NCI-H526 treated with DMSO at 0.1 percent for 48 hours (cell line): ENCODE measurements around the gene ADAP1.
A peak's percentile ranks its signal among the peaks of the same experiment; 100 is the strongest.
"Not testable (repeated sequence)": the region's sequence is repeated elsewhere in the genome, so short reads cannot be mapped to it uniquely, and the experiment has no call there.

Source experiments
- DNase-seq: peaks from one replicate; lab custom pipeline; 2025; lab: John Stamatoyannopoulos, UW

The ADAP1 gene

GRCh38 chr7:880450-880849 is 74.0 kb downstream of the ADAP1 start:
- DNase-seq, result no peak

- no peak for DNase-seq
Measured at GRCh38 chr7:879706-880105, 74.8 kb downstream of the ADAP1 start.

DNA sequence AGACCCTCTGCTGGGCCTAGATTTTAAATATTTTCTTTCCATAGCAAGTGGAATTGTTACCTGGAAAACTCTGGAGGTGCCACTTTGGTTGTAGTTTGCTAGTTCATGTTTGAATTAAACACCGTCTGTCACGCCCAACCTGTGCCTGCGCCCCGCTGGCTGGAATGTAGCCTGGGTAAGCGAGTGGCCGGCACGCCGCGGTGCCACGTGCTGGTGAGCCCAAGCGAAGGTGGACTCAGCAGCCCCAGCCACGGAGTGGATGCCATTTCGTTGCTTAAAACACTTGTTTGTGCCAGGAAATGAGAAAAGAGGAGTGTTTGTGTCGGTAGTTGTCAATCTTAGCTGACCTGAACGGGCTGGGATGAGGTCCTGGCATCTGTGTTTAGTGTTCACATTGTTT is 75.4 kb downstream of the ADAP1 start:
- no peak for DNase-seq

DNA sequence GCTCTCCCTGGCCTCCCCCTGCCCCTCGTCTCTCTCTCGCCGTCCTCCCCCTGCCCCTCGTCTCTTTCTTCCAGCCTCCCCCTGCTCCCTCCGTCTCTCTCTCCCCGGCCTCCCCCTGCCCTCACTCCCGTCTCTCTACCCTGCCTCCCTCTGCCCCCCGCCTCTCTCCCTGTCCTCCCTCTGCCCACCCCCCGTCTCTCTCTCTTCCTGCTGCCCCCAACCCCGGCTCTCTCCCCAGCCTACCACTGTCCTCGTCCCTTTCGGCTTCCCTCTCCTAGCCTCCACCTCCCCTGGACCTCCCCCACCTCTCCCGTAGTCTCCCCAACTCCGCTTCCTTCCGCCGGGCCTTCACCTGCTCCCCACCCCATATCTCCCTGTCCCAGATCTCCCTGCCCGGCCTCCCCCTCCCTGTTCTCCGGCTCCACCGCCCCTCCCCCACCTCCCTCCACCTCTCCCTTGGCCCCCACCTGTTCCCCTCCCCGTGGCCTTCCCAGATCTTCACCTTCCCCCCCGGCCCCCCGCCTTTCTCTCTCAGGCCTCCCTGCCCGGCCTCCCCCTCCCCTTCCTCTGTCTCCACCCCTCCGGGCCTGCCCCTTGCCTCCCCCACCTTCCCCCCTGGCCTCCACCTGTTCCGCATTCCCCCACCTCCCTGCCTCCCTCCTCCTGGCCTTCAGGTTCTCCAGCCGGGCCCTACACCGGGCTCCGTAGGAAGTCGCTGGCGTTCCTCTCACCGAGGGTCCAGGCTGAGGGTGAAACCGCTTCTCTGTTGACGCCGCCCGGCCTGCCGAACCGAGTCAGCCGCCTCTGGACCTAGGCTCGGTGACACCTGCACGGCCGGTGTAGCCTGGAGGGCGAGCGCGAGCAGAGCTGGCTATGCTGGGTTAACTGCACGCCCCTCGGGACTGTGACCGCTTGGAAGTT is 76.9 kb downstream of the ADAP1 start:
- no peak for DNase-seq

DNA sequence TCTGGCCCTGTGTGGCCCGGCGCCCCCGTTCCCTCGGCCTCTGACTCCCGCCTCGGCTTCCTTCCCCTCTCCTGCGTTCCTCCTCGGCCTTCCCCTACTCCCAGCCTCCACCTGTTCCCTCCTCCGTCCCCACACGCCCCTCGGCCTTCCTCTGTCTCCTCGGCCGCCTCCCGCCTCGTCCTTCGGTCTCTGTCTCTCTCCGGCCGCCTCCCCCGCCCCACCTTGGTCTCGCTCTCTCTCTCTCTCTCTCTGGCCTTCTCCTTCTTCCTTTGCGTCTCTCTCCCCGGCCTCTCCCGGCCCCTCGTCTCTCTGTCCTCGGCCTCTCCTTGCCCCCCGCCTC is 77.5 kb downstream of the ADAP1 start:
- DNase-seq, result no peak

DNA sequence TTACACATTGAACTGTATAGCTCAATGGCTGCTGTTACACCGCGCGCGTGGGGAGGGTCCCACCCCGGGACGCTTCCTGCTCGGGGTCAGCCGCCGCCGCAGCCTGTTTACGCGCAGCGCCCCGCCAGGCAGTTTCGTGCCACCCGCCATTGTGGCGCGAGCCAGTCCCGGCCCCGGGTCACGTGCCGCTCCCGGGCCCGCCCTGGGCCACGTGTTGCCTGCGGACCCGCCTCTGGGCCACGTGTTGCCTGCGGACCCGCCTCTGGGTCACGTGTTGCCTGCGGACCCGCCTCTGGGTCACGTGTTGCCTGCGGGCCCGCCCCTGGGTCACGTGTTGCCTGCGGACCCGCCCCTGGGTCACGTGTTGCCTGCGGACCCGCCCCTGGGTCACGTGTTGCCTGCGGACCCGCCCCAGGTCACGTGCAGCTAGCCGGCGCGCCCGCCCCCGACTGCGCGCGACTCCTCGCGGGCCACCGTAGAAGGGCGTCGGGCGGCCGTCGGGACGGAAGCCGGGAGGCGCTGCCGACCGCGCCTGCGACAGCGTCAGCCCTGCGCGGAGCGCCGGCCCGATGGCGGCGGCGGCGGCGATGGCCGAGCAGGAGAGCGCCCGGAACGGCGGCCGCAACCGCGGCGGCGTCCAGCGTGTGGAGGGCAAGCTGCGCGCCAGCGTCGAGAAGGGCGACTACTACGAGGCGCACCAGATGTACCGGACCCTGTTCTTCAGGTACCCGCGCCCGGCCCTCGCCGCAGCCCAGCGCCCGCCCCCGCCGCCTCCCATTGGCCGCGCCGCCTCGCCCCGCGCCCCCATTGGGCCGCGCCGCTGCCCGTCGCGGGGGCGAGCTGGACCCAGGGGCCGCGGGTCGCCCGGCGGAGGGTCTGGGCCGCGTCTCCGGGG is 78.2 kb downstream of the ADAP1 start, which contains the start of gene GET4:
Gene GET4 (plus strand): TSS at position 478 of the 895 bp plus-strand sequence. CDS start 92 bp downstream, at position 570.
- DNase-seq, result peak; percentile 88

DNA sequence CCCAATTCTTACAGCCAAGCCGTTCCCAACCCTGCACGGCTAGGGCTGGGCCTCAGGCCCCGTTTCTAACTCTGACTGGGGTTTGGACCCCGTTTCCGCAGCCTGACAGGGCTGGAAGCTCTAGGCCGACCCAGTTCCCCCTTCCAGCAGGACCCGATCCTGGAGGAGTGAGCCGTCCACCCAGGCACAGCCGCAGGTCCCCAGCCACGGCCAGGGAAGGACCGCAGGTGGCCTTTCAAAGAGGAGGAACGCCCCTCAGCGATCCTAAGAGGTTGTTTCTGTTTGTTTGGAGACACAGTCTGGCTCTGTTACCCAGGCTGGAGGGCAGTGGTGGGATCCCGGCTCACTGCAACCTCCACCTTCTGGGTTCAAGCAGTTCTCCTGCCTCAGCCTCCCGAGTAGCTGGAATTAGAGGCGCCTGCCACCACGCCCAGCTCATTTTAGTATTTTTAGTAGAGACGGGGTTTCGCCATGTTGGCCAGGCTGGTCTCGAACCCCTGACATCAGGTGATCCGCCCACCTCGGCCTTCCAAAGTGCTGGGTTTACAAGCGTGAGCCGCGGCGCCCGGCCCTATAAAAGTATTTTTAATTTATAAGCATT is 78.9 kb downstream of the ADAP1 start:
- DNase-seq, result no peak

GRCh38 chr7:875051-875450 is 79.4 kb downstream of the ADAP1 start:
- DNase-seq, result no peak

DNA sequence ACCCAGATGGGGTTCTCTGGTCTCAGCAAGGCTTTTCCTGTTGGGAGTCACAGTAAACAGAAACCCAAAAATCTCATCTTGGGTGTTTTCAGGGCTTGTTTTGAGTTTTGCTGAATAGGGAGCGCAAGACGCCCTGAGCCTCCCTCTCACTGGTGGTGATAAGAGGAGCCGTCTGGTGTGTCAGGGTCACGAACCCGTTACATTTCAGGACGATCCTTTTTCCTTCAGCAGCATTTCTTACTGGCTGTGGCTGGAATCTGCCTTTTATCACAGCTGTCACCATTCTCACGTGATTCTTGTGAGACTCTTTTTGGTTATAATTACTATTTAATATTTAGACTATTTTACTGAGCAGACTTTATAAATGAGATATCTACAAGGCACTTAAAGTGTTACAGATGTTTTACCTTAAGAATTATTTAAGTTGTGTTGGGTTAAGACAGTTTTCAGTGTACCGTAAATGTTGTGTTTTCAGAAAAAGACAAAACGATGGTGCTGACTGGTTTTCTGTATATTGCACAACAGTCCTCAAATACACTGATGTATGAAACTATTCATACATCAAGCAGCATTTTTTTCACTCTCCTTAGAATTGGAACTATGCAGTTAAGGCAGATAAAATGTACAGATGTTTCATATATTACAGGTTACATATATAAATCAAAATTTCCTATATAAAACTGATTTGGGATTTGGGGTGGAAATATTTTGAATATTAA is 80.3 kb downstream of the ADAP1 start:
- no peak for DNase-seq

DNA sequence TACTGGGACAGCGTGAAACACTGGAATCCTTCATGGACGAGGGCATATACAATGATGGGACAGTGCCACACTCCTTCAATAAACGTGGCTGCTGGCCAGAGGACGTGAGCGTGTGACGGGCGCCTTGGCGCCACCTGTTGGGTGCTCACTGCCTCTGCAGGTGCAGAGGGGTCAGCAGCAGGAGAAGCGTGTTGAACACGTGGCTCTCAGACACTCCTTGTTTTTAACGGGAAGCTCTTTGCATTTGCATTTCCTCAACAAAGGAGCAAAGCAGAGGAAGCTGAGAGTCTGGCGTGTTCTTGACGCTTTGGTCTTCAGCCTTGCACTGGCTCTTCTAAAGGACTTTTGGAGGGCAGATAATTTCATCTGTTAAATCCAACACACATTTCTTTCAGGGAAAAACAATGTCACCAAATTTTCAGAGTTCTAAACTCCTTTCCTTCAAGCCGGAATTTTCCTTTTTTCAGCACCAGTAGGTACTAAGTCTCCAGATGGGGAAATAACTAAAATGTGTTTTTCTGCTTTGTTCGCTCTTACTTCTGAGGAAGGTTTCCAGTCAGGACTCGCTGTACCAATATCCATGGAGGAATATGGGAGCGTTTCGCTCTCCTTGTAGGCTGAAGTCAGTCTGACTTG is 81.0 kb downstream of the ADAP1 start:
- peak; percentile 44 for DNase-seq

DNA sequence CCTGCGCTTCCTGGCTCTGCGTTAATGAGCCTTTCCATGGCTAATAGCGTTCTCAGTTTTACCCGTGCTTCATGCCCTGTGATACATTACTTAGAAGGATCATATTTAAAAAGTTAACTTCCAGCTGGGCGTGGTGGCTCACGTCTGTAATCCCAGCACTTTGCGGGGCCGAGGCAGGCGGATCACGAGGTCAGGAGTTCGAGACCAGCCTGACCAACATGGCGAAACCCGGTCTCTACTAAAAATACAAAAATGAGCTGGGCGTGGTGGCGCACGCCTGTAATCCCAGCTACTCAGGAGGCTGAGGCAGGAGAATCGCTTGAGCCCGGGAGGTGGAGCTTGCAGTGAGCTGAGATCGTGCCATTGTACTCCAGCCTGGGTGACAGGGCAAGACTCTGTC is 81.8 kb downstream of the ADAP1 start:
- DNase-seq, result not testable (repeated sequence)

GRCh38 chr7:871900-872537 is 82.5 kb downstream of the ADAP1 start:
- DNase-seq, result no peak

- no peak for DNase-seq
Measured at GRCh38 chr7:869348-869747, 85.1 kb downstream of the ADAP1 start.

DNA sequence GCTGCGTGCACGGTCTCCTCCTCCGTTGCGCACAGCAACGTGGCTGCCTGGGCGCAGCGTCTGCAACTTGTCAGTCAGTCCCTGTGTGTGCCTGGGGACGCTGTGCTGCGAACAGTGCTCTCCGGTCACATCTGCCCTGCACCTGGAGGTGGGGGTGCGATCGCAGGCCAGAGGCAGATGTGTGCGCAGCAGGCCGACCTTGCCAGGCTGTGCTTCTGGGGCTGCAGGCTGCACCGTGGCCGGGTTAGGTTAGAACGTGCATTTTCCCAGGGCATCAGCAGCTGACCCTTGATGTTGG is 86.3 kb downstream of the ADAP1 start:
- no peak for DNase-seq

DNA sequence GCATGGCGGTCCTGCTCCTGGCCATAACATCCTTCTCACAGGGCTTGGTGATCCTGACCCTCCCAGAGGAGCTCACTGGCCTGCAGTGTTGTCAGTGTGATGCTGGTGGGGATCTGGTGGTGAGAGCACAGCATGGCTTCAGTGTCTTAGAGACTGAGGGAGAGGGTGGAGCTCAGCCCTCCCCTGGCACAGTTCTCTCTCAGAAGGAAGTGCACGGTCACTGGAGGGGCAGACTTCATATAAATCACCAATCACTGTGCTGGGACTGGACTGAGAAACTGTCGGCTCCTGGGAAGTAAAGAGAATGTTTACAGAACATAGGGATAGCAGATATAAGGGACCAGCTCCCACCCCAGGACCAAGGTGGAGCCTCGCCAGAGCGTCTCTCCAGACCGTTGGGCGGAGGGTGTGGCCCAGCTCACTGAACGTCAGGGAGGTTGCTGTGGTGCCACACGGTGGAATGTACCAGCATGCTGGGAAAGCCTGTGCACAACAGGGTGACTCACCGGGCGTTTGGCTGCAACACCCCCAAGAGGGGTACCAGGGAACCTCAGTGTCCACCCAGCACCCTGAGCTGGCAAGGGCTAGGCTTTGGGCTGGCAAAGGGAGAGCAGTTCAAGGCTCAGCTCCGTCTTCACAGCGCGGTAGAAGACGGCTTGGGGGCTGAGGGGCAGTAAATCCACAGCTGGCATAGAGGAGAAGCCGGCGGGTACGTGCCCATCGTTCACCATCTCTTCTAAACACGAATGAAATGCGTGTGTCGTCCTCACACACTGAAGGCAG is 86.9 kb downstream of the ADAP1 start:
- no peak for DNase-seq

DNA sequence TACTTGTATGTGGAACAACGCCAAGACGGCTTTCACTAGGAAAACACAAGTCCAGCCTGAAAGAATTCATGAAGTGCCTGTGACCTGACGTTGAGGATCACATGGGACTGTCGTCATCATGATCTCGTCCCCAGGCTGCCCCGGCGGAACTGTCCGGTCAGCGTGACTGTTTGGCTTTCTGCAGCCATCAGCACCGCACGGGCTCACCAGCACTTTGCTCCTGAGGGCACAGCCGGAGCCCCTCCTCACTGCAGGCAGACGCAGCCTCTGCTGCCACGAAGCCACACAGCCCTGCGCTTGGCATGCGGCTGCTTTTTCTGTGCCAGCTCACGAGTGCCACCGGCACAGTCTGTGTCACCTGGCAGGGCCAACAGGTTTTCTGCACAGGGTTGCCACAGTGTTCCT is 87.5 kb downstream of the ADAP1 start:
- DNase-seq, result no peak

DNA sequence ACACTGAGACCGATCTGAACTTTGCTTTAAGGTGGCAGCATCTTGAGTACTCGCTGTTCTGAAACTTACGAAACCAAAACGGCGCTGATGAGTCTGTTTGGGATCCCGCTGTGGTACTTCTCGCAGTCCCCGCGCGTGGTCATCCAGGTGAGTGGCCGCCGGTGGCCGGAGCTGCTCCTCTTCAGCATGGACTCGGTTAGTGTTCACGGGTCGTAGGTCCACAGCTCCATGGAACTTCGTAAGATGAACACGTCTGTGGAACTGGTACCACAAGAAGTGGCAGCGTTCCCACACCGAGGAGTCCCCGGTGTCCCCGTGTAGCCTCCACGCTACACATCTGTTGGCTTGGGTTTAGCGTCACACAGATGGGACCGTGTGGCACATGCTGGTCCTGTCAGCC is 88.6 kb downstream of the ADAP1 start:
- DNase-seq, result no peak

DNA sequence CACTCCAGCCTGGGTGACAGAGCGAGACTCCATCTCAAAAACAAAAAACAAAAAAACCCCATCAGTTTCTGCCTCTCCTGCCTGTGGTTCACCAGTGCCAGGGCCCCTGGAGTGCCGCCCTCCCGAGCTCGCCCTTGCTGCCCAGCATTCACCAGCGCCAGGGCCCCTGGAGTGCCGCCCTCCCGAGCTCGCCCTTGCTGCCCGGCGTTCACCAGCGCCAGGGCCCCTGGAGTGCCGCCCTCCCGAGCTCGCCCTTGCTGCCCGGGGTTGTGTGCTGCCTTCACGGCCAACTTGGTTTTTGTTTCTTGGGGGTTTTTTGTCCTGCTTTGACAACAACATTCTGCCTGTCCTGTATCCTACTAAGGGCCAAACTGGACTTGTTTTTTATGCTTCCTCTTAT is 91.4 kb downstream of the ADAP1 start:
- no peak for DNase-seq

GRCh38 chr7:862157-862556 is 92.3 kb downstream of the ADAP1 start:
- DNase-seq, result no peak

DNA sequence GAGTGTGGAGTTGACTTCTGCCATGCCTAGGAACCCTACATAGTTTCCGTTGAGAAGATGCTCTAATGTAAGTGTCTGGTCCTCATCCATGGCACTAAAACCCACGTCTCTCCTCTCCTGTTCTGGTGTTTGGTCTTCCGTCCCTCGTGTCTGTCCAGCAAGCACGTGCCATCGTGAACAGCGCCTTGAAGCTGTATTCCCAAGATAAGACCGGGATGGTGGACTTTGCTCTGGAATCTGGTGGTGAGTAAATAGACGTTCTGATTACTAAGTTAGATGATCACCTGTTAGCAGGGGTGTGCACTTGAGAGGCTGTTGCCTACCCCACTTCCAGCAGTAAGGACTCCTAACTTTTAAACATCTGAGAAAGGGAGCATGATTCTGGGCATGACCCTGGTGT is 93.3 kb downstream of the ADAP1 start:
- no peak for DNase-seq
